Rectal smooth muscle tissue (tissue), 1 donor: ENCODE data around the gene VWA1.
"Not testable (repeated sequence)": the region's sequence is repeated elsewhere in the genome, so short reads cannot be mapped to it uniquely, and the experiment has no call there.

Experiments used
- H3K27ac ChIP-seq: one replicate; pipeline ENCODE4 v1.7.0; 2013; ENCODE audit warnings: low read depth, low read length, inconsistent platforms
- H3K27me3 ChIP-seq: one replicate; pipeline ENCODE4 v1.7.0; 2013; ENCODE audit warnings: low read length; ENCODE audit not compliant: control insufficient read depth, insufficient read depth
- H3K36me3 ChIP-seq: one replicate; pipeline ENCODE4 v1.7.0; 2013; ENCODE audit warnings: low read length; ENCODE audit not compliant: control insufficient read depth, insufficient read depth
- H3K4me1 ChIP-seq: one replicate; pipeline ENCODE4 v1.7.0; 2013; ENCODE audit warnings: low read length; ENCODE audit not compliant: control insufficient read depth, insufficient read depth
- H3K4me3 ChIP-seq: one replicate; pipeline ENCODE4 v1.7.0; 2013; ENCODE audit warnings: low read length
- H3K9ac ChIP-seq: one replicate; pipeline ENCODE4 v1.7.0; 2013; ENCODE audit warnings: low read length

Gene VWA1

DNA sequence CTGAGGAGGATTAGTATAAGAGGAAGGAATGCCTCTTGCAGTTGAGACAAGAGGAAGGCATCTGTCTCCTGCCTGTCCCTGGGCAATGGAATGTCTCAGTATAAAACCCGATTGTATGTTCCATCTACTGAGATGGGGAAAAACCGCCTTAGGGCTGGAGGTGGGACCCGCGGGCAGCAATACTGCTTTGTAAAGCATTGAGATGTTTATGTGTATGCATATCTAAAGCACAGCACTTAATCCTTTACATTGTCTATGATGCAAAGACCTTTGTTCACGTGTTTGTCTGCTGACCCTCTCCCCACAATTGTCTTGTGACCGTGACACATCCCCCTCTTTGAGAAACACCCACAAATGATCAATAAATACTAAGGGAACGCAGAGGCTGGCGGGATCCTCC is 25.3 kb upstream of the VWA1 start:
- H3K9ac ChIP-seq, H3K27me3 ChIP-seq, H3K27ac ChIP-seq, H3K36me3 ChIP-seq, H3K4me3 ChIP-seq: not testable (repeated sequence)
- peaks cover 20% of the 10 kb centered on the region for H3K4me1 ChIP-seq

DNA sequence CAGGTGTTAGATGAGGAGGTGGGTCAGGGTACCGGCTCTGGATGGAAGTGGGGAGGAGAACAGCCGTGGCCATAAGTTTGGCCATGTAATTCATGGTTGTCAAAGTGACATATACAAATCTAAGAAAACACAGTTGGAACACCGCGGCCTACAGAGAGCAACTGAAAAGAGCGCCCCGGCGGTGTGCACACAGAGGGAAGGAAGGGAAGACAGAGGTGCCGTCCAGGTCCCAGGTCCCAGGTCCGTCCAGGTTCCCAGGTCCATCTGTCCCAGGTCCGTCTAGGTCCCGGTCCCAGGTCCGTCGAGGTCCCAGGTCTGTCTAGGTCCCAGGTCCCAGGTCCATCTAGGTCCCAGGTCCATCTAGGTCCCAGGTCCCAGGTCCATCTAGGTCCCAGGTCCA is 23.9 kb upstream of the VWA1 start:
- Histone ChIP-seq H3K27ac (no peak overlapping the region), H3K27me3 (no peaks in the 10 kb centered on the region), H3K9ac (no peak overlapping the region), H3K4me3 (no peak overlapping the region), H3K4me1 (peaks cover 9% of the 10 kb centered on the region), H3K36me3 (no peaks in the 10 kb centered on the region)

DNA sequence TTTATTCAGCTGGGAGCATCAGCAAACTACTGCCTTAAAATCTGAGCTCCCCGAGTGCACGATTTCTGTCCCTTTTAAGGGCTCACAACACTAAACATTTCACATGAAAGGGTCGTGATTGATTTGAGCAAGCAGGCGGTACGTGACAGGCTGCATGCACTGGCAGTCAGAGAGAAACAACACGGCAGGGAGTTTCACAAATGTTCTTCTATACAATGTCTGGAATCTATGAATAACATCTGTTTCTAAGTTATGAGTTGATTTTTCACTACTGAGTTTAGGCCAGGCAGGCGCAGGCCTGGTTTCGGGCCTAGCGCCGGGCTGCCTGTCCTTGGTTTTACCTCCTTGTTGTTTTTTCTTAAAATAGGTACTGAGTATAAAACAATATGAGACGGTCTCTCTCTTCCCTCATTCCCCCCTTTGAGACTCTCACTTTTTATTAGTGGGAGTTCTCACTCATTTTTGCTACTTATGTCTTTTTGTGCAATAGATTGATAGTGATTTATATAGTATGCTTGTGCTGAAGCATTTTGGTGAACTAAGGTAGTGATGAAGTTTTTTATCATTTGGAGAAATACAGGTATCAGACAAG is 23.1 kb upstream of the VWA1 start:
- H3K4me1 ChIP-seq, H3K4me3 ChIP-seq, H3K27ac ChIP-seq, H3K27me3 ChIP-seq, H3K36me3 ChIP-seq, H3K9ac ChIP-seq: not testable (repeated sequence)

DNA sequence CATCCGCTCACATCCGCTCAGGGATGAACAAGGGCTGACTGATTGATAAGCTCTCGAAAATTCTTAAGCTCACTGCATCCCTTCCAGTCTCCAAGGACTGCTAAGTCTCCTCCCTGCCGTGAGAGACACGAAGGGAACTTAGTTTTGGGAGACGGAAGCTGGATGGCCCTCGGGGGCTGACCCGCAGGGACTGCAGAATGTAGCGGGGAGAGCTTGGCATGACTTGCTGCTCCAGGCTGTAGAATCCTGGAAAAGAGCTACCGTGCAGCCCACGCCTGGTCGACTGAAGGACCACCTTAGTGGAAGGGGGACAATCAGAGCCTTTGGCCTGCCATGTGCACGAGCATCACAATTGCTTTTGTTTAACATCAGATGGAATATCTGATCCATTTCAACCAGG is 19.7 kb upstream of the VWA1 start:
- H3K4me1 ChIP-seq, result peaks cover 1% of the 10 kb centered on the region
- no peaks in the 10 kb centered on the region for H3K36me3 ChIP-seq
- H3K27me3 ChIP-seq, result peaks cover 1% of the 10 kb centered on the region
- no peak overlapping the region for H3K27ac ChIP-seq
- no peak overlapping the region for H3K9ac ChIP-seq
- H3K4me3 ChIP-seq, result no peak overlapping the region

DNA sequence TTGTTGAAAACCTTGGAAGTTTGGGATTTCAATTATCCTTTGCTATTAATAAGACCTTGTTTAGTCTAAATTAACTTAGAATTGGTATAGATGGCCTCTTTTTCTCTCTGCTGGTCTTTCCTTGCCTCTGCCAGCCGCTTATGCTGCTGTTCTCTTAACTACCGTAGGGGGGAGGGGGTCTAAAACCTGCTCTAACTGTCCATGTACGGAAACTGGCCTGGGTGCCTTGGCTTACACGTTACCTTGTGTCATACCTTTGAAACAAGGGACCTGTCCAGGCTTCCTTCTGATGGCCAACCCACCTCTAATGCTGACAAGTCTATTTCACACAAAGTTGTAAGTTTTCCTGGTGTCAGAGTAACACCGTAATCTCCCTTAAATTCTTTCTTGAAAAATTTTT is 18.1 kb upstream of the VWA1 start:
- not testable (repeated sequence) for H3K4me1 ChIP-seq, H3K27me3 ChIP-seq, H3K36me3 ChIP-seq, H3K4me3 ChIP-seq, H3K9ac ChIP-seq, H3K27ac ChIP-seq

DNA sequence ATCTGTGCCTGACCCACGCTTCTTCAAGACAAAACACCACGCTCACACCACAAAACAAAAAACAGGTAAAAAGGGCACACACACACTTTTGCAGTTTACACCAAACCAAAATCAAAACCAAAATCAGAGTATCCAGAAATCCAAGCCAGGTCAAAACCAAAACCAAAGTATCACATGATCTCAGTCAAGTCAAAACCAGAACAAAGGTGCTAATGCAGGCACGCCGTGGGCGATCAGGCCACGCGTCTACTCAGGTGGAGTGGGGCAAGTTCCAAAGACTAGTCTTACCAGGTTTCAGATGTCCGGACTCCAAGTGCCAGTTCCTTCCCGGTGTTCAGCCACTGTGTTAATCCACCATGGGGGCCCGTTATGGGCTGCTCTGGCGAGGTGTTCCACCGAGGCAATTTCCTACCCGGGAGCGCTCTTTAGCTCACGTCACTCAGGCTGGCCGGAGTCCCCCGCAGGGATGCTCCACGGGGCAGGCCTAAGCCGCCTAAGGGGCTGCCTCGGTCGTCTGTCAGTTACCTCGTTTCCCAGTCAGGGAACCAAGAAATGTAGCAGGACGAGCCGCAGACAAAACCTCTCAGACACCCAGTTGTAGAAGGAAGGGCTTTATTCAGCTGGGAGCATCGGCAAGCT is 17.5 kb upstream of the VWA1 start:
- not testable (repeated sequence) for H3K4me1 ChIP-seq, H3K9ac ChIP-seq, H3K4me3 ChIP-seq, H3K27me3 ChIP-seq, H3K27ac ChIP-seq, H3K36me3 ChIP-seq

DNA sequence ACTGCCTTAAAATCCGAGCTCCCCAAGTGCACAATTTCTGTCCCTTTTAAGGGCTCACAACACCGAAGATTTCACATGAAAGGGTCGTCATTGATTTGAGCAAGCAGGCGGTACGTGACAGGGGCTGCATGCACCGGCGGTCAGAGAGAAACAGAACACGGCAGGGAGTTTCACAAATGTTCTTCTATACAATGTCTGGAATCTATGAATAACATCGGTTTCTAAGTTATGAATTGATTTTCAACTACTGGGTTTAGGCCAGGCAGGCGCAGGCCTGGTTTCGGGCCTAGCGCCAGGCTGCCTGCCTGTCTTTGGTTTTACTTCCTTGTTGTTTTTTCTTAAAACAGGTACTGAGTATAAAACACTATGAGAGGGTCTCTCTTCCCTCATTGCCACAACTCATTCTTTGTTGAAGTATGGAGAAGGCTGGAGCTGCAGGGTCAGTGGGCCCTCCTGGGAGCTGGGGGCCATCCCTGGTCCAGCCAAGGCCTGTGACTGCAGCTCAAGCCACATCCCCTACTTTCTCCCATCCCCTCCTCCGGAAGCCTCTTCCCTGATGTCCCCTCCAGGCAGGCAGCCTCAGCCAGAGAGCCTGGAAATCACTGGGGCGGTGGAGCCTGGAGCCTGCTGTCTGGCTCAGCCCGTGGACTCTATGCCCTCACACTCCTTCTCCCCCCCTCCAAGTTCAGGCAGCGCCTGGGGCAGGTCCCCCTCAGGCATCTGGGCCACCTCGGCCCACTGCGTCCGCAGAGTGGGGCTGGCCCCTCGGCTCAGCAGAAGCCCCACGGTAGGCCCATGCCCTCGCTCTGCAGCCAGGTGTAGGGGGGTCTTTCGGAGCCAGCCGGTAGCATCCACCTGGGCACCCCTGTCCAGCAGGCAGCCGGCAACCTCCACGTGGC is 16.8 kb upstream of the VWA1 start:
- Histone ChIP-seq H3K9ac (no peak overlapping the region), H3K27me3 (peaks cover 6% of the 10 kb centered on the region), H3K27ac (no peak overlapping the region), H3K4me1 (peaks cover 5% of the 10 kb centered on the region), H3K36me3 (no peaks in the 10 kb centered on the region), H3K4me3 (no peak overlapping the region)

DNA sequence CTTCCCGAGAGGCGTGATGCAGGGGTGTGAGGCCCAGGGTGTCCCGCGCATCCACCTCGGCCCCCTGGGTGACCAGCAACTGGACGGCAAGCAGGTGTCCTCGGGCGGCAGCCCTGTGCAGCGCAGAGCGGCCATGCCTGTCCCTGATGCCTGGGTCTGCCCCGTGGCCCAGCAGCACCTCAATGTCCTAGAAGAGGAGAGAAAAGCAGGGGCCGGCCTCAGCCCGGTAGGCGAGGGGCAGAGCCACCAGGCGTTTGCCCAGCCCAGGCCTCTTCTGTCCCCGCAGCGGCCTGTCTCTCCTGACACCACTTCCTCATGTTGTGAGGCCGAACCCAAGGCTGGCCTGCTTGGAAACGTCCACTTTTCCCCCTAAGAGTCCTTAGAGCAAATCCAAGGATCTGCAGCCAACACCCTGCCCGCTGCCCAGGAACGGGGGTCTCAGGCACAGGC is 16.1 kb upstream of the VWA1 start:
- Histone ChIP-seq H3K4me3 (peak overlapping the region; percentile 57), H3K27ac (peak overlapping the region; percentile 82), H3K36me3 (no peaks in the 10 kb centered on the region), H3K4me1 (peaks cover 5% of the 10 kb centered on the region), H3K9ac (no peak overlapping the region), H3K27me3 (peaks cover 6% of the 10 kb centered on the region)

DNA sequence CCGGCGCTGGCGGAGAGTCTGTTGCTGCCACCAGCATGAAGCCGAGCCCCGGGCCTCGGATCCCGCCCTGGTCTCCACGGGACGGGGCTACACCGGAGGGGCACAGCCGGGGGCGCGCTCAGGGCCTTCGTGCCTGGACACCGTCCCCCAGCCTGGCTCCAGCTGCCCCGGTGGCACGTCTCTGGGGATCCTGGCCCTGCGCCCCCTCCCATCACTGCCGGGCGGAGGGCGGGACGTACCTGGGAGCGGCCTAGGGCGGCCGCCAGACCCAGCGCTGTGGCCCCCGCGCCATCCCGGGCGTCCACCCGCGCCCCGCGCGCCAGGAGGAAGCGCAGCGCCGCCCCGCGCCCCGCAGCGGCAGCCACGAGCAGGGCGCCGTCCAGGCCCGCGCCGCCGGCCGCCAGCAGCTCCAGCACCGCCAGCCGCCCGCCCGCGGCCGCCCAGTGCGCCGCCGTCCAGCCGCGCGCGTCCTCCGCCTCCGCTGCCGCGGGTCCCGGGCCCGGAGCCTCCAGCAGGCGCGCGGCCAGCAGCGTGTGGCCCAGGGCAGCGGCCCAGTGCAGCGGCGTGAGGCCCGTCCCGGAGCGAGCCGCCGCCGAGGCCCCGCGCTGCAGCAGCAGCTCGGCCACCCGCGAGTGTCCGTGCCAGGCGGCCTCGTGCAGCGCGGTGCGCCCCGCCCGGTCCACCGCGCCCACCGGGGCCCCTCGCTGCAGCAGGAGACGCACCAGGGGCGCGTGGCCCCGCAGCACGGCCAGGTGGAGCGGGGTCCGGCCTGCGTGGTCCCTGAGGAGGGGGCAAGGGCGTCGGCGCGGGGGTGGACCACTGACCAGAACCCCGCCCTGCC is 15.5 kb upstream of the VWA1 start:
- H3K27ac ChIP-seq, result peak overlapping the region; percentile 82
- no peaks in the 10 kb centered on the region for H3K36me3 ChIP-seq
- H3K4me3 ChIP-seq, result peak overlapping the region; percentile 57
- peaks cover 6% of the 10 kb centered on the region for H3K27me3 ChIP-seq
- peaks cover 5% of the 10 kb centered on the region for H3K4me1 ChIP-seq
- H3K9ac ChIP-seq, result no peak overlapping the region

DNA sequence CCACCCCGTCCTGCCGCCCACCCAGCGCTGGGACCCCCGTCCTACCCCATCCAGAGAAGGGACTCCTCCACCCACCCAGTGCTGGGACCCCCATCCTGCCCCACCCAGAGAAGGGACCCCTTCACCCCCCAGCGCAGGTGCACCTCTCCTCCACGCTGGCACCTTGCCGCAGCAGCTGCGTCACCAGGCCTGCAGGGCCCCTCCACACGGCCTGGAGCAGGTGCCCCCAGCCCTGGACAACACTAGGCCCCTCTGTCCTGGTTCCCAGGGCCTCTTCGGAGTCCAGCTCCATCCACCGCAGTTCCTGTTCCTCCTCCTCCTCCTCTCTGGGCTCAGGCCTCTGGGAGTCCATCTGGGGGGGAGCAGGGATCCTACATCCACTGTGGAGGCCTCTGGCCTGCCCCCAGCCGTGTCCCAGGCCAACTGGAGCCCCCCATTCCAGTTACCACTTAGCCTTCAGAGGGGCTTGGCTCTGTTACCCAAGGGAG is 14.8 kb upstream of the VWA1 start:
- no peak overlapping the region for H3K9ac ChIP-seq
- H3K4me3 ChIP-seq, result peak overlapping the region; percentile 58
- peak overlapping the region; percentile 32 for H3K27ac ChIP-seq
- peaks cover 6% of the 10 kb centered on the region for H3K27me3 ChIP-seq
- peaks cover 5% of the 10 kb centered on the region for H3K4me1 ChIP-seq
- H3K36me3 ChIP-seq, result no peaks in the 10 kb centered on the region

DNA sequence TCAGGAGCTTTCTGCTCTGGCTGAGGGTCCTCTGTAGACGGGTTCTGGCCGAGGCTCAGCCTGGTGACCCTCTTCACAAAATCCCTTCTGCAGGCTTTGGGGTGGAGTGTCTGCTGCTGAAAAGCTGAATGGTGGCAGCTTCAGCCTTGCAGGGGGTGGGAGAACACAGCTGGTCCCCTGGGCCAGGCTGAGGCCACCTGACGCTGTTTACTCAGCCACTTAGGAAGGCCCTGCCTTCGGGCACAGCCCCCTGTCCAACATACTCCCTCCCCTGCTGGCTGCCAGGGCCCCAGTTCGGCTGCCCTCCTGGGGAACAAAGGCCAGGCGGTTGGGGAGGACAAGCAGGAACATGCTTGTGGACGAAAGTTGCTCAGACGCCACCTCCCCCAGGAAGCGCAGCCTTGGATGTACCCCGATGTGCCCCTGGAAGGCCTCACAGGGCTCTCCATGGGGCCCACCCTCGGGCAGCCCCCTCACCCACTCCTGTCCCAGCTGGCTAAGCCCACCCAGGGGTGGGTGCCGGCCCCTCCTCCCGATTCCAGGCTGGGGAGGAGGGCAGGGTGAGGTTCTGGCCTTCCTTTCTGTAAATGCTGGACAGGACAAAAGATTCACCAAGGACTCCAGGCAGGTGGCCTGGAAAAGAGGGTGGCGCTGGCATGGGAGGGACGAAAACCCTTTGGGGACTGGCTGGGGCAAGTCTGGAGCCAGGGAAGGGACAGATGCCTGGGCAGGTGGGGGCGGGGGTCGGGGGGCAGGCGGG is 14.2 kb upstream of the VWA1 start, which contains the start of gene ANKRD65:
Gene ANKRD65 (minus strand): TSS at position 130 of the 760 bp plus-strand sequence. CDS start 271 bp downstream, outside the sequence.
- peak within 1 kb of the TSS; percentile 32 for H3K27ac ChIP-seq
- peaks cover 6% of the 10 kb centered on the region for H3K27me3 ChIP-seq
- H3K4me1 ChIP-seq, result peaks cover 5% of the 10 kb centered on the region
- H3K36me3 ChIP-seq, result no peaks in the 10 kb centered on the region
- H3K9ac ChIP-seq, result no peak within 1 kb of the TSS
- peak within 1 kb of the TSS; percentile 58 for H3K4me3 ChIP-seq
